GM11168 (cell line): ENCODE data around the gene ARPP21.
"Not testable (repeated sequence)": the region's sequence is repeated elsewhere in the genome, so short reads cannot be mapped to it uniquely, and the experiment has no call there.

ENCODE experiments used
- in situ Hi-C: fragments of 300-500 bp; cut with MboI; formaldehyde crosslinking; loops from one replicate; pipeline ENCODE4 v1.12.0; 2022; ENCODE audit warnings: low sequenced_read_pairs; ENCODE audit not compliant: unreplicated experiment

ARPP21 gene

DNA sequence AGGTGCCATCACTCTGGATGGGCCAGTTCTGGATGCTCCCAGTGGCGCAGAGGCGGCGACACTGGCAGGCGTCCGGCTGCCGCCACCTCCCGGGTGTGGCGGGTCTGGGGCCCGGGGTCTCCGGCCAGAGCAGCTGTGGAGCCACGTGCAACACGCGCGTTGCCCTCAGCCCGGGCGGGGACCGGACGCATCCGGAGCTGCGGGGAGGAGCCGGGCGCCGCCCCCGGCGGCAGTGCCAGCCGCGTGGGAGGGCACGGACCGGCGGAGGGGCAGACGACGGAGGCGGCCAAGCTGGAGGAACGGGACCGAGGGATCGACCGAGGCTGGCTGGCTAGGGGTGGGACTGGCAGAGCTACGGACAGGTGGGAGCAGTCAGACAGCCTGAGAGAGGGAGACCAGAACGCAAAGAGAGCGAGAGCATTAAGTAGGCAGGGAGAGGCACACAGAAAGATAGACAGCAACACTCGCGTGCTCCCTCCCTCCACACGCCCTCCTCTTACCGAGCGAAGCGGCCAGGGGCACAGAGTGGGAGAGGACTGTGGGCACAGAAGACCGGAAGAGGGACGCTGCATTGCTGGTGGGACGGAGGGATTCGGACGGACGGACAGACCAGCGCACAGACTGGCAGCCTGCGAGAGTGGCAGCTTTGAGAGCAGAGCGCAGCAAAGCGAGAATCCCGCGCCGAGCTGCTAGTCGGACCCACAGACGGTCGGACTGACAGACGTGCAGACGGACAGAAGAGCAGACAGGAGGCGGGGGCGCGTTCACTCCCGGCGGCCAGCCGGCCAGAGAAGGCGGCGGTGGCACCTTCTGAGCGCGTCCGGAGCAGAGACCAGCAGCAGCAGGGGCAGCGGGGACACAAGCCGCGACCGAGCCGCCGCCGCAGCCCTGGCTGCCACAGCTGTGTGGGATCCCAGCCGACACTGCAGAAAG lies at the start of gene ARPP21:
Gene ARPP21 (plus strand): TSS at position 272 of the 933 bp plus-strand sequence. CDS start 42,227 bp downstream, outside the sequence.
- in situ Hi-C loops = no loop called here

DNA sequence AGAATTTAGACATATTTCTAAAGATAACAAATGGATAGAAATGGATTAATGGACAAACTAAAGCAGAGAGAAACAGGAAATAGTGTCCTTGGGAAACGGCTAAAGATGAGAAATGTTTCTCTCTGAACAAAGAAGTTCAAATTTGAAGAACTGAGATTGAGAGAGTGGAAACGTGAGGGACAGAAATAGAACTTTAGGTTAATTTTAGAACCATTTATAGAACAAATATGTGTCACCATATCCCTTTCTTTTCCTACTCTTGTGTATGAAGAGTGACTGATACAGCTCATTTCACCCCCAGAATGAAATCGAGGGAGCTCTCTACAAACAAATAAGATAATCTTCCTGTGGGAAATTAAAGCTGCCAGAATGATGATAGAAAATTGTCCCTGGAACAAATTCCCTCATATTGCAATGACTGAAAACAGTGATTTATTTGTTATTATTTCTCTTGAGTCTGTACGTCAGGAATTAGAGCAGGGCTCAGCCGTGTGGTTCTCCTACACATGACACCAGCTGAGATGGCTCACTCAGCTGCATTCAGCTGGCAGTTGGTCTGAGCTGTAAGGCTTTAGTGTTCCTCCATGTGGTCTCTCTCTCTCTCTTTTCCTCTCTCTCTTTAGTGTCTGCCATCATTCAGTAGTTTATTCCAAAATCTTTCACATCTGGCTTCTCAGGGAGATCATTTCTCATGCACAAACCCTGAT lies 46.6 kb upstream of the ARPP21 start:
- in situ Hi-C loops = loop anchor here (10.0 kb wide), 1 partner anchor 92 kb away; no protein-coding TSS in a partner anchor

DNA sequence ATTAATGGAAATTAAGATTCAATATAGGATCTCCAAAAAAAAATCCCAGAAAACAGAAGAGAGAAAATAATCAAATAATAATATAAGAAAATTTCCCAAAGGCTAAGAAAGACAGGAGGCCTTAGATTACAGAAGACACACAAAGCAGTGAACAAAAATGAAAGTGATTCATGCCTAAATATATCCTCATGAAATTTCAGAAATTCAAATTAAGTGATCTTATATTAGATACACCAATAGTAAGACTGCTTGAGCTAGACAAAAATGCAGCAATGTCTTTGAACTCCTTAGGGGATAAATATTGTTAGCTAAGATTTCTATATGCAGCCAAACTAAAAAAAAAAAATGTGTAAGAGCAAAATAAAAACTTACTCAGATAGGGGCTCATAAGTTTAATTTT lies 44.6 kb upstream of the ARPP21 start:
- in situ Hi-C loops = loop anchor here (10.0 kb wide), 1 partner anchor 90 kb away; no protein-coding TSS in a partner anchor

DNA sequence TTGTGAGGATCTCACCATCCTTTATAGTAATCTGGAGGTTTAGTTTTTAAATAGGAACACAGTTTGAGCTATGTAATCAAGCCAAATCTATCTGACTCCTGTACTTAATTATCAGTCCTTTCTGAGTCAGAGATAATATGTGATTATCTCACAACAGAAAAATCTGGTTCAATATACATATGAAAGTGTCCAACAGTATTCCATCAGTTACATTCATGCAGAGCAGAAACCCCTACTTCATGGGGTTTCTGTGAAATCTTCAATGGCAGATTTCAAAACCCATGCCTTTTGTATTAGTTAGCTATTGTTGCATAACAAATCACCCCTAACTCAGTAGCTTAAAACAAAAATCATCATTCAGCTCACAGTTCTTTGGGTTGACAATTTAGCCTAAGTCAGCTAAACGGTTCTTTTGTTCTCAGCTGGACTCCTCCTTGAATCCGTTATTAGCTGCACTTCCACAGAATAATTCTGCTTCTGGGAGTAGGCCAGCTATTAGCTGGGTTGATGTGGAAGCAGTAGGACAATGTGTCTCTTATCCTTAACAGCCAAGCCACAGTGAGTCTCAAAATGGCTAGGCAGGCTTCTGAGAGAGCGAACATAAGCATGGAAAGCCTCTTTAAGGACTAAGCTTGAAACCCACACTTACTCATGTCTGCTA lies 42.9 kb upstream of the ARPP21 start:
- in situ Hi-C loops = loop anchor here (10.0 kb wide), 1 partner anchor 88 kb away; no protein-coding TSS in a partner anchor

DNA sequence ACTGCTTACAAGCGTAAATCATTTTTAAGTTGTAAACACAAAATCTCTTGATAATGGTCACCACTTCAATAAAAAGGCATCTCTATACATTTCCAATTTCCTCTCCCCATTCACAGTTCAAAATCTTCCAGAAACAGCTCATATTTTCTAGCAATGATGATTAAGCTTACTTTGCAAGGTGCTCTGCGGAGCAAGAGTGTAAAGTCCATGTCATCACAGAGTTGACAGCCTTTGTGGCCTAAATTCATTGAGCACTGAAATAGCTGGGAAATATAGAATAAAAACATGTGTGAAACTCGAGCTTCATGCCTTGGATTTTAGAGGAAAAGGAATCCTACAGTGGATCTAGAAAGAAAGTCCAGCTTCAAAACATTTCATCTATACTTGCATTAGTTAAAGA lies 41.8 kb upstream of the ARPP21 start:
- in situ Hi-C loops = loop anchor here (10.0 kb wide), 1 partner anchor 87 kb away; no protein-coding TSS in a partner anchor

DNA sequence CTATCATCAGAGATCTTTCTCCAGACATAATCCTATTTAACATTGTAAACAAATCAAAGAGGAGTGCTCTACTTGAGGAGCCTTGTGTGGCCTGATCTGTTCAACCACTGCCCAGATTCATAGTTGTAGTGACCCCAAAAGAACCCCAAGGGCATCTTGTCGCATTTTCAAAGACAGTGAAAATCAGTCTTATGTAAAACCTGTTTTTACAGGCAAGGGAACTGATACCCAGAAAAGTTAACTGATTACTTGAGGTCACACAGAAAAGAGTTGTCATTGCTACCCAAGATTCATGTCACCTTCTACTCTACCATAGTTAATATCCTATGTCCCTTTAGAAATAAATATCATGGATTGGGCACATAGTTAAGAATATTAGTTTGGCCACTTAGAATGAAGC lies 40.5 kb upstream of the ARPP21 start:
- in situ Hi-C loops = loop anchor here (10.0 kb wide), 1 partner anchor 86 kb away; no protein-coding TSS in a partner anchor

DNA sequence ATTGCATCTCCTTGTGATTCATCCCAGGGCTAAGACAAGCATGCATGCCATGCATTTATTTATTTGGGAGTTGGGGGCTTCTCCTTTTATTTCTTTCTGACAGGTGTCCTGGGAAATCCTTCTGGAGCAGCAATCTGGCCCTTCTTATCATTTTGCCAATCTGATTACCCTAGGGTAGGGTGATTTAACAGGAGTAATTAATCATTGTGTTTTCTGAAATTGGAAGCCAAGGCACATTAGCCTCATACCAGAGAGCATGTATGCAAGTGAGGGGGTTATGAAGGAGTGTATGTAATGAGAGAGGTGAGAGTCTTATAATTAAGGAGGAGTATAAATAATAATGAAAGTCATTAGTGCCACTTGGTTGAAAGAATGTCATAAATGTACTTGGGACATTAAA lies 37.4 kb upstream of the ARPP21 start:
- in situ Hi-C loops = no loop called here

DNA sequence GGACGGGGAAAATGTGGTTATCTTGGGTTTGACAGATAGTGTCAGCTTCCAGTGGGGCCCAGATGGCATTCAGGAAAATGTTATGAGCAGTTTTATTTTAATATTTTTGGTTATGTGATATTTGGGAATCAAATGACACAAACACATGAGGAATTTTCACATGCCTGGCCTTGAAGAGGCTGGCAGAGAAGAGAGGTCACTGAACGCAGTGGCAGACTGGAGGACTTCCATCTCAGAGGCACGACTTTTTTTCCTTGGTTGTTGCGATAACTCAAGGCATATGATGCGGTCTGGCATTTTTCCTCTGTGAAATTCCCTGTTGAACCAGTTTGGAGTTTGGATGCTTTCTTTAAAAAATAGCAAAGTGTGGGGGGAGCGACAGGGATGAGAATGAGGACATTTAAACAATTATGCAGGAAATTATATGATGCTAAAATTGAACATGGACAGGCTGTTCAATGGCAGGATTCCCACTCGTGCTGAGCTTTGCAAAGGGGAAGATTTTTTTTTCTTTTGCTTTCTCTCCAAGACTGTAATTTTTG lies 36.9 kb upstream of the ARPP21 start:
- in situ Hi-C loops = no loop called here

DNA sequence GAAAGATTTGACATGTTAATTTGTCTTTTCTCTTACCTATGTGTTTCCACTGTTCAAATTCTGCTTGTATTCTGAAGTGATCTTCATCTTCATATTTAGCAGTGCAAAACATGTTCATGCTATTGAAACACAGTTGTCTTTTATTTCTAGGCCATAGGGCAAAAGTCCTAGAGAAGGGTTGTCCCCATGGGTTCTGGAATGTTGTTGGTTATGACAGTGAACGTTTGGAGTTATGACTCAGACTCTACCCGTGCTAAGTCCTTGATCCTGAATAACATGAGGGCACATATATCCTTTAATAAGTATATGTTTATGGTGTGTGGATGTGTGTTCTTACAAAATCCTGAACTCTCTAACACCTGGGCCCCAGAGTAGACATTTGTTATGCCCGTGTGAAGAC lies 23.0 kb upstream of the ARPP21 start:
- in situ Hi-C loops = no loop called here

DNA sequence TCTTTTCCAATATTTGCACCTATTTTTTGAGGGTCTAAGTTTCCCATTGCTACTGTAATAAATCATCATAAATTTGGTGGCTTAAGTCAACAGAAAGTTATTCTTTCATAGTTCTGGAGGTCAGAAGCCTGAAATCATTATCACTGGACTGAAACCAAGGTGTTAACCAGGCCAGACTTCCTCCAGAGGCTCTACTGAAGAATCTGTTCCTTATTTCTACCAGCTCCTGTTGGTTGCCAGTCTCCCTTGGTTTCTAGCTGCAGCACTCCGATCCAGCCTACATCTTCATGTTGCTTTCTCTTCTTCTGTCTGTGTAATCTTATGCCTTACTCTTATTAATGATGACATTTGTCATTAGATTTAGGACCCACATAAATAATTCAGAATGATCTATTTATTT lies 22.0 kb upstream of the ARPP21 start:
- in situ Hi-C loops = no loop called here

DNA sequence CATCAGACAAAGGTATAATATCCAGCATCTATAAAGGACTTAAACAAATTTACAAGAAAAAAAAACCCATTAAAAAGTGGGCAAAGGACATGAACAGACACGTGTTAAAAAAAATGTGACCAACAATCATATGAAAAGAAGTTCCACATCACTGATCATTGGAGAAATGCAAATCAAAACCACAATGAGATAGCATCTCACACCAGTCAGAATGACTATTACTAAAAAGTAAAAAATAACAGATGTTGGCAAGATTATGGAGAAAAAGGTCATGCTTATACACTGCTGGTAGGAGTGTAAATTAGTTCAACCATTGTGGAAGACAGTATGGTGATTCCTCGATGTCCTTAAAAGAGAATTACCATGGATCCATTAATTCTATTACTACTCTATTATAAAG lies 19.1 kb upstream of the ARPP21 start:
- in situ Hi-C loops = not testable (repeated sequence)

DNA sequence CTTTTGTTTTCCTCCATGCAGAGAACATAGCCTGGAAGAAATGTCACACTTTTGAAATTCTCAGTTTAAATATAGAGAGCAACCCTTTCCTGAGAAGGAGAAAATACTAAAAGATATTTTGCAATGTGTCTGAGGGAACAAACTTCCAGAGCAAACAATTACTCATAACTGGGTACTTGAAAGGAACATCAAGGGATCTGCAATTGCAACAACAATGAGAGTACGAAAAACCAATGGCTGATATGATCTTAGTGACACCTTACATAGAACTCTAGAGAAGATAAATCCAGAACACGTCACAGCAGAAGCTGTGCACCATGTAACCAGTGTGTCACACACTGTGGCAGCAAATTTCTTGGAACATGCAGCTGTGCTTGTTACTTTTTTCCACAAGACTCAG lies 14.6 kb upstream of the ARPP21 start:
- in situ Hi-C loops = no loop called here

DNA sequence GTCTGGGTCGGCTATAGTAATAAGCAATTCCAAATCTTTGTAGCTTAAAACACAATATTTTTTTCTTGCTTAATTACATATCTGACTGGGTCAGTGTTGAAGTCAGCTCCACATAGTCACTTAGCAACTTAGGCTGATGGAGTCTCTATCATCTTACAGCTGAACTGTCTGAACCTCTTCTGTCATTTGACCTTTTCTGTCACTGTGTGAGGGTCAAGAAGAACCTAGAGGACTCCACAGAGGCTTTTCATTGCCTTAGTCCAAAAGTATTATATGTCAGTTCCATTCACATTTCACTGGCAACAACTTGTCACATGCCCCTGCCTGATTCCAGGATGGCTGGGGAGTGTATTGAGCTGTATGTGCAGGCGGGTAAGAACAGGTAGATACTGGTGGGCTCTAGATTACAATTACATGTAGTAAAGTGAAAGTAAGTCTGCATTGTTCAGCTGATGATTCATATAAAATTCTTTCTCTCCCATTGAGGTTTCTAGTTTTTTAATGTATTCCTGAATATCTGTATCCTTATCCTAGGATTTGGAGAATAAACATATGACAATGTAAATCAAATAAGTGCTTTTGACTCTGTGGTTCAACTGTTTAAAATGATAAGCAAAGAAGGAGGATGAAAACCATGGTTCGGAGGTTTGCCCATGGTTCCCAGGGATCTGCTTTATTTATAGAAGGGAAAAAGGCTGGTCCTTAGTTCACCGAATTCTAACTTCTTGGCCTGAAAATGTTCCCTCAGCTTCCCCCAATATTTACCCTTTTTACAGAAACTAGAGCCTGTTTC lies 5.8 kb upstream of the ARPP21 start:
- in situ Hi-C loops = no loop called here

DNA sequence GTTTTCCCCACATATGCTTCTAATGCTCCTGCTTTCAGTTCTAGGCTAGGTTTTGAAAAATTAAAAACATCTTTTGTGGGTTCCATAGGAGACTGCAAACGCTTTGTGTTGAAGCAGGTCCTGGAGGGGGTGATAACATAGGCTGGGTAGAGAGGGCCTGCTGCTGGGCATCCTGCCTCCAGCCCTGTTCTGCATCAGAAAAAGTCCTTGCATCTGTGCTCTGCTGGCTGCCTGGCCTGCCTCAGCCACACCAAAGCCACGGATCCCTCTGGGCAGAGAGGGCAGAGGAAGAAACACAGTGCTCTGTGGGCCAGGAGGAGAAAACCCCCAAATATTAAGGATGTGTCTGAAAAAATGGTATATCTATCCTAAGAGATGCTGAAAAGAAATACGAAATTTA lies 3.9 kb upstream of the ARPP21 start:
- in situ Hi-C loops = no loop called here

DNA sequence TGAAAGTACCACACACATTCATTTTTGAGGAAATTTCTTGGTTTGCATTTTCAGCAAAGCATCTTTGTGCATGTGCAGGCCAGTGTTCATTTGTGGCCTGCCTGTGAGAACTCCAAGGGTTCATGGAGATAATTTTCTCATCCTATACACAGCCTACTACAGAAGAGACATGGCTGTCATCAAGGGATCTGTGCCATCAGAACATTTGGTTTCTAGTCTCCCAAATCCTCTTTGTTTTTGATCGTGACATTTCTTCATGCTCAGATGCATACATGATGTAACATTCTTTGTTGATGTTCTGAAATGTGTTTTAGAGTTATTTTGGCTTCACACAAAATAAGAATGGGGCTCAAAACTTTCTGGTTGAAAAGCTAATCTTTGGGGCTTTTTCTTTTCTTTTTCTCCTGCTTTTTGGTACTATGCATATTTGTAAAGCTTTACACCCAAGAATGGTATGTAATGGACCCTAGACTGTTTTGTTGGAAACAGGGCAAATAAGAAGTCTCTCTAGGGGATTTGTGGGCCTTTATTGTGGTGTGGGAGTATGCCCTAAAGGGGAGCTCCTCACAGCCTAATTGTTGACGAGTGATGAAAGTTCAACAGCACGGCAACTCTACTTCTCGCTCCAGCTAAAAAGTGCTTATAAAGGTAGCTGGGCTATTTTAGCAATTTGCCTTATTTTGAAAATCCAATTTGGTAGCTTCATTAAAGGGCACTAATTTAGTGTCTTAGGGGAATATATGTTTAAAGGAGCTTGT lies 3.2 kb upstream of the ARPP21 start:
- in situ Hi-C loops = no loop called here

DNA sequence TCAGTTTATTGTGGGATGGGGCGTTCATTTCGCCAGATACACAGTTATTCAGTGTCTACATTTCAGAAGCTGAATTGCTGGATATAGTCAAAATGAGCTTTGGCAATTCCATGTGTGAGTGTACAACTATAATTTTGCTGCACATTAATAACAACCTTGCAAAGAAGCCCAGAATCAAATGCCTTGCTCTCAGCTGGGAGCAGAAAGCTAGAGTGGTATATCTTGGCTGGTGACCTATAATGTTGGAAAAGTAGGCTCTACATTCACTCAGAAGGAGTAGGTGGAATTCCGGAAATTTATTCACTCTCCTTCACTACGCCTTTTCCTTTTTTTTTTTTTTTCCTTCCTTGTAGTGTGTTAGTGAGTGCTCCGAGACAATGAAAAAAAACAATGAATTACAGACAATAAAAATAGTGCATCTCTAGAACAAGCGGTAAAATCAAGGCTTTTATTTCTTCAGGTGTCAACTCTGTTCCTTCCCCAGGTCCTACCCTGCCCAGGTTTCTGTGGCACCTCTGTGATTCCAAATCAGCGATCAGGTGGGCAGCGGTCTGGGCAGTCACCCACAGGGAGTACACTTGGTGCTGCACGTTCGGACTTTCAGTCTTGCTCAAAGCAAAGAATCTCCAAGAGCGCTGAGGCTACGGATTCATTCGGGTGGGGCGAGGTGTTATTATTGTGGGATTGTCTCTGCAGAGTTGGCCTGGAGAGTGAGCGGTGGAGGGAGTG lies 910 bp upstream of the ARPP21 start:
- in situ Hi-C loops = no loop called here

DNA sequence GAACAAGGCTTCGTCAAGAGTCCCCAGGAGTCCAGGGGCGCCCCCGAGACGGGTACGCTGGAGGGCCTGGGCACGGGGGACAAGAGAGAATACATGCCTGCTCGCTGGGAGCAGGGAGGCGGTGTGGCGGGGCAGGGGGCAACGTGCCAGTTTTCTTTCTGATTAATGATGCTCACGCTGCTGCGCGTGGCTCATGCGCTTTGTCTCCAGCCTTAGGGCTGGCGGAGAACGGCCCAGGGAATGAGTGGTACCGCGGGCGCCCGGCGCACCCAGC lies 408 bp upstream of the ARPP21 start:
- in situ Hi-C loops = no loop called here
